Upper lobe of right lung (tissue), 1 donor: ENCODE data around the gene E2F6. TPM values are rescaled to one million over a fixed set of nuclear protein-coding genes. Genes with fewer than 3 reads are reported as not detected.

Source experiments
- ATAC-seq: fragments of 200-7000 bp; cut with Tn5 transposase; one replicate; pipeline ENCODE4 v1.9.1; 2020; ENCODE audit warnings: mild to moderate bottlenecking, moderate library complexity
- DNase-seq: peaks from one replicate; pipeline ENCODE4 v3.0.0-alpha.2; 2020
- H3K27ac ChIP-seq: fragments of 200-600 bp; one replicate; pipeline ENCODE4 v1.8.0; 2022
- H3K27me3 ChIP-seq: fragments of 200-600 bp; one replicate; pipeline ENCODE4 v1.8.0; 2022; ENCODE audit warnings: mild to moderate bottlenecking
- H3K36me3 ChIP-seq: fragments of 200-600 bp; one replicate; pipeline ENCODE4 v1.8.0; 2022
- H3K4me1 ChIP-seq: fragments of 200-600 bp; one replicate; pipeline ENCODE4 v1.8.0; 2022
- H3K4me3 ChIP-seq: fragments of 200-600 bp; one replicate; pipeline ENCODE4 v1.8.0; 2022; ENCODE audit warnings: mild to moderate bottlenecking
- H3K9me3 ChIP-seq: fragments of 200-600 bp; one replicate; pipeline ENCODE4 v1.8.0; 2022
- CTCF ChIP-seq: fragments of 200-600 bp; IDR thresholded peaks from one replicate; pipeline ENCODE4 v1.8.0; 2022; ENCODE audit warnings: antibody characterized with exemption
- intact Hi-C: fragments of 100-400 bp; cut with DNase I; formaldehyde crosslinking; loops from one replicate; pipeline ENCODE4 v1.11.0; 2022
- total RNA-seq: library from RNA; stranded (reverse); fragmentation: NEBNext Ultra II Directional; extraction: Animal tissue kit (Norgen Biotek cat#: 25700); gene quantifications from one replicate; pipeline ENCODE4 v1.2.1, GENCODE V29; 2021
- donor health status: DM: no; HTN: yes; CAD: no; lungs with severe emphysema.

E2F6 gene
- total RNA-seq, 1 donor from 2014 or later = 14.5 TPM

- intact Hi-C loops = no loop called here
- H3K36me3 ChIP-seq = no peaks in the 10 kb centered on the region
- ATAC-seq = peak; percentile 40
Measured at GRCh38 chr2:11505652-11506610, 40.0 kb upstream of the E2F6 start.

GRCh38 chr2:11503354-11503927 is 37.5 kb upstream of the E2F6 start:
- intact Hi-C loops = no loop called here
- Histone ChIP-seq H3K4me3 (no peak overlapping the region), H3K27me3 (peaks cover 12% of the 10 kb centered on the region), H3K36me3 (no peaks in the 10 kb centered on the region), H3K9me3 (no peaks in the 10 kb centered on the region), H3K27ac (no peak overlapping the region), H3K4me1 (no peaks in the 10 kb centered on the region)
- ATAC-seq = no peak
- DNase-seq = no peak
- no peak for TF ChIP-seq CTCF

More at GRCh38 chr2:11505652-11506610, 40.0 kb upstream of the E2F6 start:
- no peak for DNase-seq
- Histone ChIP-seq H3K4me1 (no peaks in the 10 kb centered on the region), H3K4me3 (no peak overlapping the region), H3K27me3 (peaks cover 12% of the 10 kb centered on the region), H3K27ac (no peak overlapping the region), H3K9me3 (no peaks in the 10 kb centered on the region)
- TF ChIP-seq CTCF = no peak

- Histone ChIP-seq H3K4me1 (no peaks in the 10 kb centered on the region), H3K27me3 (peaks cover 12% of the 10 kb centered on the region), H3K27ac (no peak overlapping the region), H3K36me3 (no peaks in the 10 kb centered on the region), H3K4me3 (no peak overlapping the region), H3K9me3 (no peaks in the 10 kb centered on the region)
- no peak for ATAC-seq
- no peak for TF ChIP-seq CTCF
- DNase-seq = no peak
- intact Hi-C loops = no loop called here
Measured at GRCh38 chr2:11502740-11503292, 36.9 kb upstream of the E2F6 start.

- H3K4me1 ChIP-seq = no peaks in the 10 kb centered on the region
- H3K27me3 ChIP-seq = peaks cover 12% of the 10 kb centered on the region
- intact Hi-C loops = no loop called here
- H3K36me3 ChIP-seq = no peaks in the 10 kb centered on the region
- ATAC-seq (no peak), DNase-seq (no peak)
- TF ChIP-seq CTCF = no peak
- no peaks in the 10 kb centered on the region for H3K9me3 ChIP-seq
- no peak overlapping the region for H3K27ac ChIP-seq
- H3K4me3 ChIP-seq = no peak overlapping the region
Measured at GRCh38 chr2:11500702-11501303, 34.8 kb upstream of the E2F6 start.

GRCh38 chr2:11499081-11499743 is 33.3 kb upstream of the E2F6 start:
- Histone ChIP-seq H3K4me1 (no peaks in the 10 kb centered on the region), H3K27ac (no peak overlapping the region), H3K9me3 (no peaks in the 10 kb centered on the region), H3K4me3 (no peak overlapping the region), H3K27me3 (peaks cover 12% of the 10 kb centered on the region), H3K36me3 (no peaks in the 10 kb centered on the region)
- no peak for ATAC-seq
- DNase-seq = no peak
- no peak for TF ChIP-seq CTCF
- intact Hi-C loops = no loop called here
